Embryonic facial prominence (tissue), 1 donor: Measurements from ENCODE around the gene PSTPIP1.

ENCODE experiments used
- DNase-seq: peaks from one replicate; pipeline ENCODE4 v3.0.0-alpha.2; 2016; ENCODE audit errors: extremely low spot score

Gene PSTPIP1

GRCh38 chr15:76978522-76979330 is 16.2 kb upstream of the PSTPIP1 start:
- DNase-seq = no peak

DNA sequence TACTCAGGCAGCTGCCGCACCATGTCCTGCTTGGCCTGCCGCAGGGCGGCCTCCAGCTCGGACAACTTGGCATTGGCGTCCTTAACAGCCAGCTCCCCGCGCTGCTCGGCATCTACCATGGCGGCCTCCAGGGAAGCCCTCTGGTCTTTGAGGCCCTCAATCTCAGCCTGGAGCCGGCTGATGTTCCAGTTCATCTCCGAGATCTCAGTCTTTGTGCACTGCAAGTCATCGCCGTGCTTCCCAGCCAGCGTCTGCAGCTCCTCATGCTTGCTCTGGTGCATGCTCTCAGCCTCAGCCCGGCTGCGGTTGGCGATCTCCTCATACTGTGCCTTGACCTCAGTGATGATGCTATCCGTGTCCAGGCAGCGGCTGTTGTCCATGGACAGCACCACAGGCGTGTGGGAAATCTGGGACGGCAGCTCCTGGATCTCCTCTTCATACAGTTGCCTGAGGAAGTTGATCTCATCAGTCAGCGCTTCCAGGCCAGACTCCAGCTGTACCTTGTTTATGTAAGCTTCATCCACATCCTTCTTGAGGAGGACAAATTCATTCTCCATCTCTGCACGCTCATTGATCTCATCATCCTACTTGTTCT is 15.5 kb upstream of the PSTPIP1 start:
- no peak for DNase-seq

DNA sequence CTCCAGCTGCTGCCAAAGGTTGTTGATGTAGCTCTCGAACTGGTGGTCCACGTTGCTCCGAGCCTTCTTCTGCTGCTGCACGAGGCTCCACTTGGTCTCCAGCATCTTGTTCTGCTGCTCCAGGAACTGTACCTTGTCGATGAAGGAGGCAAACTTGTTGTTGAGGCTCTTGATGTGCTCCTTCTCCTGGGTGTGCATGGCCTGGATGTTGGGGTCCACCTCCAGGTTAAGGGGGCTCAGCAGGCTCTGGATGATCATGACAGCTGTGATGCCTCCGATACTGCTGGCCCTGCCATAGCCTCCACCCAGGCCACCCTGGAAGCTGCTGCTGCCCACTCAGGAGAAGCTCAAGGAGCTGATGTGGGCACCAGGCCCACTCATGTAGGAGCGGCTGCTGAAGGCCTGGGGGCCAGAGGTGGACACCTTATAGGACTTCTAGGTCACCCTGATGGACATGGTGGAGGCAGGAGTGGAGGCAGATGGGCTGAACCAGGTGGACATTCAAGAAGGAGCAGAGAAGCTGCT is 14.9 kb upstream of the PSTPIP1 start:
- no peak for DNase-seq

DNA sequence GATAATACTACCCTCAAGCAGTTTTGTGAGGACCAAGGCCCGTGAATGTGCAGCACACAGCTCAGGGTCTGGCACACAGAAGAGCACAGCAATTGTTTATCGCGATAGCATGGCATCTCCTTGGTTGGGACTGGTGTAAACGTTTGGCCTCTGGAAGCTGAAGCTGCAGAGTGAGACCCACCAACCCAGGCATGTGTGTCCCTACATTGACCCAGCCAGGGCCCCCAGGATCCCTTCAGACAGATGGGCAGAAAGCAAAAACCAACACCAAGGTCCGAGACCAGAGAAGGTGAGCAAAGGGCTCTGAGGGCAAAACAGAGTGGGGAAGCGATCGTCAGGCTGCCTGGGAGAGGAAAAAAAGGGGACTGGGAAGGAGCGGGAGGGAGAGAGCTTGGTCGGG is 12.6 kb upstream of the PSTPIP1 start:
- DNase-seq = no peak

DNA sequence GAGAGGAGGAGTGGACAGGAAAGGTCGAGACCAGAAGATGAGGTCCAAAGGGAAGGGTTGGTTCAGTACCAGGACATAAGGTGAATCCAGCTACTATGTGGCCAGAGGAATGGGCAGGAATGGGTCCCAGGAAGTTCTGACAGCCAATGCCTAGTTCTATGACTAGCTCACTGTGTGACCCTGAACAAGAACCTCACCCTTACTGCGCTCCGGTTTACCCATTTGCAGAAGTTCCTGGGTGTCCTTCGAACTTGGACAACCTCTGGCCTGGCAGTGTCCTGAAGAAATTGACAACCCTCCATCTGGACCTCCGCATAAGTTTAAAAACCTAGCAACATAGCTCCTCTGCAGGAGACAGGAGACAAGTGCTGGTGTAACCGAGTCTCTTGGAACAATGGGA is 12.2 kb upstream of the PSTPIP1 start:
- DNase-seq = no peak

DNA sequence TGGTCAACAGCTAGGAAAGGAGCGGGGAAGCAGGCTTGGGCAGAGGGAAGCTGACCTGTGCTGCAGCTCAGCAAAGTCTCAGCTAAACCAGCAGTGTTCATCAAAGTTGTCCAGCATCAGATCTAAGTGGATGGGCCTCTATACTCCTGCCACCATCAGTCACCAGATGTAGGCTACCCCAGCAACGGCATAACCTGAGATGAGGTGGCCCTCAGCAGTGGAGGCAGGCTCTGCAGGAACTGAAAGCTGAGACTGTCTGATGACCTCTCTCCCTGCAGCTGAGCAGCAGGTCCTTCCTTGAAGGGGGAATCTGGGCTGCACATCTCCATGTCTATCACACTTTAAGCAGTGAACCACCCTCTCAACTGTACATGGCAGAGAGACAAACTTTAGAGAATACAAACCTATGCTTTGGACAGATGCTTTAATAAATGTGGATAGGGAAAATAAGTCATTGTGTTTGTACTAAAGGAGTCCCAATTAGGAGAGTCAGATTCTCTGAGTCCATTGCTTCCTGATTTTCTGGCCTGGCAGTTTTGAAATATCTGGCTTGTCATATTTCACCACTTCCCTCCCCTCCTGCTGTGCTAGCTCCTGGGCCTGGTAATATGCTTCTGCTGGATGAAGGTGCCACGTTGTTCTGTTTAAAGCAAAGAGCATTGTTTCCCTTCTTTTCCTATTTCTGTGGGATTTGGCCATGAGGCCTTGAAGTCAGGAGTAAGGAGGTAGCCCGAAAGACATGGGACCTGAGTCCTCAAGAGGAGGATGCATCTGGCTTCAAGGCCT is 11.1 kb upstream of the PSTPIP1 start:
- no peak for DNase-seq

GRCh38 chr15:76986743-76987142 is 8.2 kb upstream of the PSTPIP1 start:
- DNase-seq = no peak

DNA sequence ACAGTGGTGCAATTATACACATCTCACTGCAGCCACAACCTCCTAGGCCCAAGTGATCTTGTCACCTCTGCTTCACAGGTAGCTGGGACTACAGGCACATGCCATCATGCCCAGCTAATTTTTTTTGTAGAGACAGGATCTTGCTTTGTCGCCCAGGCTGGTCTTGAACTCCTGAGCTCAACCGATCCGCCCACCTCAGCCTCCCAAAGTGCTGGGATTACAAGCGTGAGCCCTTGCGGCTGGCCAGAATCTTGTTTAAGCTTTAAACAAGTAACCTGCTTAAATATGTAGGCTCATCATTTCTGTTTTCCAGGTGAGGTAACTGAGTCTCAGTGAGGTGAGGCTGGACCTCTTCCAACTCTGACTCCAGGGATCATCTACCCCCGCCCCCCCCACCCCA is 7.7 kb upstream of the PSTPIP1 start:
- DNase-seq = no peak

- DNase-seq = no peak
Observed at GRCh38 chr15:76987896-76988860, 6.7 kb upstream of the PSTPIP1 start.

GRCh38 chr15:76988867-76989780 is 5.8 kb upstream of the PSTPIP1 start:
- no peak for DNase-seq

- no peak for DNase-seq
Observed at GRCh38 chr15:76991048-76991447, 3.9 kb upstream of the PSTPIP1 start.

GRCh38 chr15:76991741-76992645 is 2.9 kb upstream of the PSTPIP1 start:
- DNase-seq = no peak

DNA sequence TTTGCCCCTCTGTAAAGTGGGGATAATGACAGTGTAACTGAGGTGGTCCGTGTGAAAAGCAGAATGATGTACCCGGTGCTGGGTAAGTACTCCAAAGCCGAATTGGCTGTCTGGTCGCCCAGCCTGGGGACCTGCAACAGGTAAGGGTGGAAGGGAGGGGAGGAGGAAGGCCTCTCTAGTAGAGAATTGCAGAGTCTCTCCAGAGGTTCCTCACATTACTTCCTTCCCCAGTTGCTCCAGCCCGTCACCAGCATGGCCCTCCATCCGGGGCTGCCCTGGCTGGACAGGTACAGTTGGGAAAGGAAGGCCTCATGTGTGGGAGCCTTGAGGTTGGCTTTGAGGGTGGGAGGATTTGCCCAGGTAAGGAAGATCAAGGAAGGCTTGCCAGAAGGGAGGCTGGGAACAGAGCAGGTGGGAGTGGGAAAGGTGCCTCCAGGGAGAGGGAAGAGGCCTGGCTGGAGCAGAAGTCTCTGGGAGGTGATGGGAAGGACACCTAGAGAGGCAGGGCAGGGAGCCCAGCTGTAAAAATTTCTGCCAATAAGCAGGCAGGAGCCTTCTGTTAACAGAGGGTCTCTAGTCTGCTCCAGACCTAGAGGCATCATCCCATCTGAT is 1.7 kb upstream of the PSTPIP1 start:
- no peak for DNase-seq

- DNase-seq = no peak
Observed at GRCh38 chr15:76994001-76994400, 925 bp upstream of the PSTPIP1 start.

DNA sequence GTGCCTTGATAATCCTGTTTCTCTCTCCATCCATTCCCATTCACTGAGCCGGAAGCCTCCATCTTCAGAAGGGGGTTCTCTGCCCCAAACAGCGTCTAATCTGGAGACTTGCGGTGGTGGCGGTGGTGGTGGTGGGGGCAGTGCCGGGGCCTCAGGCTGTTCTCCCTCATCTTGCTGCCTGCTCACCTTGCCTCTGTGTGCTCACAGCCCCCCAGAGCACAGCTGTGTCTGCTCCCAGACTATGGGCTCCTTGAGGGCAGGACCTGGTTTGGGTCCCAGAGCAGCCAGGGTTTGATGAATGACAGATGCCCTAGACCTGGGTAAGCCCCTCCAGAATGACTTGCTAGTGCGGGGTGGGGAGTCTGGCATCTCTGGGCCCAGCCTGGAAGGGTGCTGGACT is 430 bp upstream of the PSTPIP1 start:
- DNase-seq = no peak

DNA sequence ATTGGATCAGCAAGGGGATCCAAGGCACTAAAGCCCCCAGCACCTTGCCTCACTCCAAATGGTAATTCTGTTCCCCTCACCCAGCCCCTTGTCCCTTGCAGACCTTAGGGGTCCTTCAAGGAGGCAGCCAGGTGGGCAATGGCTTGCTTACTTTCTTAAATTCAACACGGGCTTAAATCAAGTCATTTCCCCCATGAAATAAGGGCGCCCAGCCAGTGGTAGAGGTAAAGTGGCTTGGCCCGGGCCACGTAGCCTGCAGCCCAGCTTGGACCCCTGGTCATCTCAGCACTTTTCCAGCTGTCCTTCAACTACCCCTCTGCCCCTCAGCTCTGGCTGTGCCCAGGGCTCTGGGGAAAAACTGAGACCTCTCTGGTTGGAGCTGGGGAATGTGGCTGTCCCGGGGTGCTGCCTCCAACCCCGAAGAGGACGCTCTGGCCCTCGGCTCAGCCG is 1.2 kb downstream of the PSTPIP1 start:
- DNase-seq = no peak

GRCh38 chr15:76996526-76997401 is 1.8 kb downstream of the PSTPIP1 start:
- DNase-seq = no peak
